Fibroblast of skin of left quadriceps (primary cell): ENCODE data around the gene SLCO4A1.

Experiments used
- DNase-seq, 2 experiments: peaks; one replicate each; pipeline ENCODE4 v3.0.0-alpha.2; 2013; ENCODE audit warnings: low read depth in 2 of 2

SLCO4A1 gene

DNA sequence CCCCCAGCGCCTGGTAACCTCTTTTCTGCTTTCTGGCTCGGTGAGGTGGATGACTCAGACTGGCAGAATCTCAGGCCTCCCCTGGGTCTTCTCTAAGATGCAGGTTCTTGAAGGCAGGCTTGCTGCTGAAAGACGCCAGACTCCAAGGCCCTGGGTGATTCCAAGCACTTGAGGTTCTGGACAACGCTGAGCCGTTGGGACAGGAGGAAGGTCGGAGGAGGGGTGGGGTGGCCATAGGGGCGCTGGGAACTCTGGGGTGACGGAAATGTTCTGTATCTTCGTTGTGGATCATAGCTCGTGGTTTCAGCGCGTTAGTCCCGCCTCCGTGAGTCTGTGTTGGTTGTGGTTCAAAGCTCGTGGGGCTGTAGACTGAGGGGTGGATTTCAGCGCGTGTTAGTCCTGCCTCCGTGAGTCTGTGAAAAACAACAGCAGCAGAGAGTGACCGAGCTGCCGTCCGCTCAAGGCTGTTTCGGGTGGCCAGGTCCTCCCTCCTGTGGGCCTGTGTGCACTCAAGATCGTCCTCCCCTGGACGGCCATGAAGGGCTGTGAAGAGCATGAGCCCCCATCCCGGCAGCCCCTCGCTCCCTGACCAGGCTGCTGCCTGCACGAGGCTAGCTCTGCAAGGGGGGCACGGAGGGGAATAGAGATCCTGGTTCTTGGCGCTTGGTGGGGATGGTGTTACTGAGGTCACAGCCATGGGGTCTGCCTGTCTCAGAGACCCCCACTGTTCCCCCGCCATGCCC lies 74.1 kb downstream of the SLCO4A1 start:
- no peak for DNase-seq

DNA sequence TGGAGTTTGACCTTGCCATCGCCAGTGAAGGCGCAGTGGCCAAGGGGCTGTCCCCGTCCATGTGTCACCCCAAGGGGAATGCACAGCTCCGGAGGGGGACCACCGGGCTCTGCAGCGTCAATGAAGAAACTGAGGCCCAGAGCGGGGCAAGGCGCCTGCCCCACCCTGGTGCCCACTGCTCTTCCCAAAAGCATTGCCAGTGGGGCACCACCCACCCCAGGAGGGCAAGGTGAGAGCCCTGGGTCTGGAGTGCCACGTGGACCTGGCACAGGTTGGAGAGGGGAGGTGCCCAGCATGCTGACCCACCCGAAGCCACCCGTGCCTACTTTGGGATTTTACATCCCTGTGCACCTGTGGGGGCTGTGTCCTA lies 74.6 kb downstream of the SLCO4A1 start:
- no peak for DNase-seq

DNA sequence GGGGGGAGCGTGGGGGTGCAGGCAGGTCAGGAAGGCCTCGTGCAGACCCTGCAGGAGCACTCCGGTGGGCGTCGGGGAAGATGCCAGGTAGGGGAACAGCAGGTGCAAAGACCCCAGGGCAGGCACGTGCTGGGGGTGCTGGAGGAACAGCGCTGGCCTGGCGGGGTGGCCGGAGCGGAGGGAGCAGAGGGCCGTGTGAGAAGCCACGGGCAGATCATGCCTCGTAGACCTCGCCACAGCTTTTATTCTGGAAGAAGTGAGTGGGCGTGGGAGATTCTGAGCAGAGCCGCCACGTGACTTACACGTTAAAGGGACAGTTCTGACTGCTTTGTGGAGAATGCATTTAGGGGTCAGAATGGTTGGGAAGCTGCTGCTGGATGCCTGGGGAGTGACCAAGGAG lies 75.6 kb downstream of the SLCO4A1 start:
- no peak for DNase-seq

DNA sequence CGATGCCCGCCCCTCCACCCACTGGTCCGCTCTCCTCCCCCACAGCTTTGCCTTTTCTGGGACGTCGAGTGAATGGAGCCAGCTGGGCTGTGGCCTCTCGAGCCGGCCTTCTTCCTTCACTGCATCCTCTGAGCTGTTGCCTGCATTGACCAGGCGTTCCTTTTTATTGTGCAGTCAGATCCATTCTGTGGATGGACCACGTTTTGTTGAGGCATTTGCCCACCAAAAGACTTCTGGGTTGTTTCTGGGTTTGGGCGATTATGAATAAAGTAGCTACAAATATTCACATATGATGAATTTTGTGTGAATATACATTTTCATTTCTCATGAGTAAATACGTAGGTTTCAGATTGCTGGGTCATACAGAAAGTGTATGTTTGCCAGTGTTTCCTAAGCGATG lies 76.2 kb downstream of the SLCO4A1 start:
- no peak for DNase-seq

DNA sequence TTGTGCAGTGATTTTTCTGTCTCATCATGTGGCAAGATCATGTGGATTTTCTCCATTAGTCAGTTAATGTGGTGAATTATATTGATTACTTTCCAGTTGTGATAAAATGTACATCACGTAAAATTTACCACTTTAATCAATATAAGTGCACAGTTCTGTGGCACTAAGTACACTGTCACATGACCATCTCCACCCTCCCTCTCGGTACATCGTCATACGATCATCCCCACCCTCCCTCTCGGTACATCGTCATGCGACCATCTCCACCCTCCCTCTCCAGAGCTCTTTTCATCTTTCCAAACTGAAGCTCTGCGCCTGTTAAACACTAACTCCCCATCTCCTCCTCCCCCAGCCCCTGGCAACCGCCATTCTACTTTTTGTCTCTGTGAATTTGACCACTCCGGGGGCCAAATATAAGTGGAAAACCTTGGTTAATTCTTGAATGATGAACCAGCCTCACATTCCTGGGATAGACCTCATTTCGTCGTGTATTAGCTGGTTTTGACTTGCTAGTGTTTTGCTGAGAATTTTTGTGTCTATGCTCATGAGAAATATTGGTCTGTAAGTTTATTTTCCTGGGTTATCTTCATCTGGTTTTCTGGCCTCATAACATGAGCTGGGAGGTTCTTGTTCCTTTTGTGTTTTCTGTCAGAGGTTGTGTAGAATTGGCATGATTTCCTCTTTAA lies 77.1 kb downstream of the SLCO4A1 start:
- no peak for DNase-seq
